Activated T-cell treated with anti-CD3 and anti-CD28 coated beads for 4 hours (primary cell): Measurements from ENCODE around the gene GALNT17.

Experiments
- DNase-seq: peaks from one replicate; pipeline ENCODE4 v3.0.0-alpha.2; 2020

Gene GALNT17

DNA sequence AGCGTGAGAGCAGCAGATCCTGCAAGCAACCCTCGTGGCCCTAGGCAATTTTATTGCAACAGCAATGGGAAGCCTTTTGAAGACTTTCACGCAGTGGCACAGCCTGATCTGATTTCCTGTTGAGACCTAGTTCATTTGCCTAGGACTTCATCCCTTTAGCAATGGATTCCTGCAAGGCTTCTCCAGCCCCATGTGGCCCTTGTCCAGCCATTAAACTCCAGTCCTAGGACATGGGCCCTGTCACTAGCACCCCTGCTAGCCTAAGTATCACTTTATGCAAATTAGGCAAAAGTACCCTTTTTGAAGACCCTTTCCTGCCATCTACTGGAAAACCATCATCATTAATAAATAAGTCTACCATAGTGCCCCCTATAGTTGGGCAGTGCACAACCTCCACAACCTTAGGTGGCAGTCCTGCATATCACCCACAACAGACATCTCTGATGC is 379.4 kb downstream of the GALNT17 start:
- no peak for DNase-seq

DNA sequence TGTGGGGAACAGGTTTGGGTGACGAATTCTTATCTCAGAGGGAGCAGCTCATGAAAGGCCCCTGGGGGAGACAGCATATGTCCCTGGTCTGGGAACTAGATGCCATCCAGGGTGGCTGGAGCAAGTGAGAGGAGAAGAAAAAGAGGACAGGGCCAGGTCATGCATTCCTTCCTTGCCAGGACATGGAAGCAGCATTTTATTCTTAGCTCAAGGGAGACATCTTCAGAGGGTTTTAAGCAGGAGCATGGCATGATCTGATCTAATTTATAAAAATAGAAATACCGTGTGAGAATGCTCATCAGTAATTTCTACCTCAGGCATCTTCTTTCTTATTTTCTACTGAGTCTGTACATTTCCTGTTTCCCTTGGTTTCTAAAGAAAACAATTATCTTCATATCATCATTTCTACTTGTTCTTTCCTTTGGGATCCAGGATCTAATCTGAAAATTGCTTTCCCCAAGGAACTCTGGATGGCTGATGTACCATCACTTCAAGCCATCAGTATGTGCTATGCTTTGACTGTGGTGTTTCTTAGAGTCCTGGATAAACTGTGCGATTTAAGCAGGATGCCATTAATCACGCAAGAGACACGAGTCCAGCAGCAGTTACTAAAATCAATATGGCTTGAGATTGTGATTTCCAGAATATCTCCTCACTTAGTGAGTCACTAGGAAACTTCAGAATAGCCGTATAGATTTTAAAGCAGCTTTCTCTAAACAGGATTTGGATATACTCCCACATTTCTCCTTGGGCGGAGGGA is 386.2 kb downstream of the GALNT17 start:
- no peak for DNase-seq

DNA sequence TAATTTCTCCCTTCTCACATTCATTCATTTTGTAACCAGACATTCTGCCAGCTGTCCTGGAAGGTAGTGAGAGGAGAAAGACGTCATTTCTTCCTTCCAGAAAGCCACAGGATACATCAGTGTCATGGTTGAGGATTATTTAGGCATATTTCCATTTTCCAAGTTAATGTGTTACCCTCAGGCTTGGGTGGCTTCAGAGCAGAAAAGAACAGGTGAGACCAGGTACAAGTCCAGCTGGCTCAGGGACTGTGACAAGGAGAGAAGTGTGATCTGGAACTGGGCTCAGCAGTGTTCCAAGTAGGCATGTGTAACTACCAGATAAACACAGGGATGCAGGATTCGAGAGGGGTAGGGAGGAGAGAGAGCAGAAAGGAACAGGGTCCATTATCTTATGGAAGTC is 386.9 kb downstream of the GALNT17 start:
- DNase-seq = no peak

GRCh38 chr7:71521506-71521905 is 389.6 kb downstream of the GALNT17 start:
- DNase-seq = no peak

DNA sequence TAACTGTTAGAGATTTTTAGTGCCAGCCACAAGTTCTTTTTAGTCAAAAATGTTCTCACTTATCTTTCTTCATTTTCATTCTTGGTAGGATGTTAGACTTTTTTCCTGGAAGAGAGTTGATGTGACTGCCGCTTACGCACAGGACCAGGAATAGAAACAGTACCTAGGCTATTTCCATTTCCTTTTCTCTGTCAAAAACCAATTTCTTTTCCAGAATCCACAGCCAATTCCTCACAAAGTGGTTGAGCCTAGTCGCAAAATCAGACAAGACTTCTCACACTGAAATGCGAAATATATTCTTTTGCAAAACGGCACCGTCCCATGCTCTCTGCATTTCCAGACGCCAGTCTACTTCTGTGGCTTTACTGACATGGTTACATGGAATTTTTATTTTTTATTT is 394.2 kb downstream of the GALNT17 start:
- DNase-seq = no peak

GRCh38 chr7:71527213-71527612 is 395.3 kb downstream of the GALNT17 start:
- no peak for DNase-seq

DNA sequence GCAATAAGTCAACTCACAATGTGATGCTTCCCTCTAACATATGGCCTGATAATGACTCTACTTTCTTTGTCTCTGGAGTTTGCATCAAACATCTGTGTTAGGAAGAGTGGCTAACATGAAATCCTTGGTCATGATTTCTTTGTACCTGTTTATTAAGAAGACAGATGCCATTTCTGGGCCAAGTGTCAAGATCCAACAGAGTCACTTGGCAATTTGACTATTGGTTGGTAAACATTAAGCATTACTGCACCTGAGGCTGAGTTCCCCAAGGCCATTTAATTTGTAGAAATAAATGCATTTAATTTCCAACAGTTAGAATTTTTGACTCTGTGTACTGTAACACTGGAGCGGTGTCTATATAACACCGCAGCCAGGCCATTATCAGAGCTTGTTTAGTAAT is 403.7 kb downstream of the GALNT17 start:
- no peak for DNase-seq

GRCh38 chr7:71538210-71538609 is 406.3 kb downstream of the GALNT17 start:
- no peak for DNase-seq

DNA sequence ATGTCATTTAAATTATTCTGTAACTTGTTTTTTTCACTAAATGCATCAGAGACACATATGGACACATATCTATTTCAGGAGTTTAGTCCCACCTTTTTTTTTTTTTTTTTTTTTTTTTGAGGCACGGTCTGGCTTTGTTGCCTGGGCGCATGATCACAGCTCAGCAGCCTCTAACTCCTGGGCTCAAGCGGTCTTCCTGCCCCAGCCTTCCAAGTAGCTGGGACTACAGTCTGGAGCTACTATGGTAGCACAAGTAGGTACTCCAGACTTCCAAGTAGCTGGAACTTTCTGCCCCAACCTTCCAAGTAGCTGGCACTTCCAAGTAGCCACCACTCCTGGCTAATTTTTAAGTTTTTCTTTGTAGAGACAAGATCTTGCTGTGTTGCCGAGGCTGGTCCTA is 407.7 kb downstream of the GALNT17 start:
- no peak for DNase-seq

DNA sequence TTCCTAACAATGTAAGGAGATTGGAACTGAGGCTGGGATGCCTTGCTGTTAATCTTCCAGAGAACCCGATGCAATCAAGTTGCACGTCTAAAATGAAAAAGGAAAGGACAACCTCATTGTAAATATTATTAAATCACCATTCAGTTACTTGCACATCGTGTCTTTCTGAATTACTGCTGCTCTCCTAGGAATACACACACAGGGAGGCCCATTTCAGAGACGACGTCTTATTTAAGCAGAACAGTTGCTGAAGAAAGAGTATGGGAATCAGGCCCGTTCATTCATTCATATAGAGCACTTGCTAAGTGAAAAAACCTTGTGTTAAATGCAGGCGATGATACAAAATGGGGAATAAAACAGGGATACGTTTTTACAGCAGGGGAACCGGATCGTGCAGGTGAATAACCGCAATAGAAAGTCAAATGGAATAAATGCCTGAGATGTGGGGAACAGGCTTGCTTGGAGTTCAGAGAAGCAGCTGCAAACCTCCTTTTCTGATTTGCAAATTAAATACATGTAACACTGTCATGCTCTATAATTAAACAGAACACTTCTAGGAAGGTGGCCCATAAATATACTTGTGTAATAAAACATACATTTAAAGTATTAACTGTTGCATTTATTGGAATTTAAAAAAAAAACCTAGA is 409.9 kb downstream of the GALNT17 start:
- DNase-seq = no peak

DNA sequence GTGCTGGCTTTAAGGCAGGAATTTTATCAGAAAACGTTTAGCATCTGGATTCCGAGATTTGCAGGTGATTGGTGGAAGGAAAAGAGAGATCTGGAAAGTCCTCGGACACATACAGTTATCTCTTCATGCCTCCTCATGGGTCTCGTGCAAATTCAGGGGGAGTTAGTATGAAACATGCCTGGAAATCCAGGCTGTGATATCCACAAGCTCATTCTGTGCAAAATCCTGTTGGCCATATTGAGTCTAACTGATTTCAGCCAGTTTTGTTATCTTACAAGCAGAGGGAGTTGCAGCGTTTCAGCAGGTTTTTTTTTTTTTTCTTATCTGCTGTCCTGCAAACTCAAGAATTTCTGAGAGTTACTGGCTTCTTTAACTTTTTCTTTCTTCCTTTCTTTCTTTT is 411.5 kb downstream of the GALNT17 start:
- DNase-seq = no peak

DNA sequence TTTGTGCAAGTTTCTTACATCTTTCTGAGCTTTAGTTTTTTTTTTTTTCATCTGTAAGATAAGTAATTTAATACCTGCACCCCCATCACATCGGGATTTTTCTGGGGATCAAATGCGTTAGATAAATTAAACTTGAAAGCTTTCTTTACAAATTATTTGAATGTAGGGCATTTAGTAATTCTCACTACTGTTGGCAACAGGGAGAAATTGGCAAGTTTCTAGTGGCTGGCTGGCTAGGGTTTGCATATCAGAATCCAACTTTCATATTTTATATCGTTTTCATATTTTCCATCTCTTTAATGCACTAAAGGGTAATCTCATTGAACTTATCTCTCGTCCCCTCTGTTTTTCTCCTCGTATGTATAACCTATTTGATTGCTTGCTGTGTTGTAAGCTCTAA is 412.9 kb downstream of the GALNT17 start:
- no peak for DNase-seq

- no peak for DNase-seq
These were observed 415.5 kb downstream of the GALNT17 start for GRCh38 chr7:71547426-71547825.

DNA sequence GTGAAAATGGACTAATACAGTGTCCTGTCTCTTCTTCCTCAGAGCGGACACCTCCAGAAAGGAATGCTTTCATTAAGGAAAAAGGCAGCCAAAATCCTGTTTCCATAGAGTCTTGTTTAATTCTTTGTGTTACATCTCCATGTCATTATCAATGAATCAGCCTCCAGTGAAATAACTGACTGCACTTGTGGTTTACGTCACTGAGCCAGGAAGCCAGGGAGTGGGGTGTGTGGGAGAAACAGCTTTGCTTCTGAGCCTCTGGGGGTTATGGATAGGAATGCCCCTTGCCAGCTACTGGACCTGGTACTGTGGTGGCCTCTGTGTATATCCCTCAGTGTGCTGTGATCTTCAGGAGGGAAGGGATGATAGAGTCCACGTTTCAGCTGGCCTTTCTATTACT is 416.8 kb downstream of the GALNT17 start:
- DNase-seq = no peak

GRCh38 chr7:71553306-71553705 is 421.4 kb downstream of the GALNT17 start:
- DNase-seq = no peak

- DNase-seq = no peak
These were observed 423.8 kb downstream of the GALNT17 start for GRCh38 chr7:71555758-71556157.

DNA sequence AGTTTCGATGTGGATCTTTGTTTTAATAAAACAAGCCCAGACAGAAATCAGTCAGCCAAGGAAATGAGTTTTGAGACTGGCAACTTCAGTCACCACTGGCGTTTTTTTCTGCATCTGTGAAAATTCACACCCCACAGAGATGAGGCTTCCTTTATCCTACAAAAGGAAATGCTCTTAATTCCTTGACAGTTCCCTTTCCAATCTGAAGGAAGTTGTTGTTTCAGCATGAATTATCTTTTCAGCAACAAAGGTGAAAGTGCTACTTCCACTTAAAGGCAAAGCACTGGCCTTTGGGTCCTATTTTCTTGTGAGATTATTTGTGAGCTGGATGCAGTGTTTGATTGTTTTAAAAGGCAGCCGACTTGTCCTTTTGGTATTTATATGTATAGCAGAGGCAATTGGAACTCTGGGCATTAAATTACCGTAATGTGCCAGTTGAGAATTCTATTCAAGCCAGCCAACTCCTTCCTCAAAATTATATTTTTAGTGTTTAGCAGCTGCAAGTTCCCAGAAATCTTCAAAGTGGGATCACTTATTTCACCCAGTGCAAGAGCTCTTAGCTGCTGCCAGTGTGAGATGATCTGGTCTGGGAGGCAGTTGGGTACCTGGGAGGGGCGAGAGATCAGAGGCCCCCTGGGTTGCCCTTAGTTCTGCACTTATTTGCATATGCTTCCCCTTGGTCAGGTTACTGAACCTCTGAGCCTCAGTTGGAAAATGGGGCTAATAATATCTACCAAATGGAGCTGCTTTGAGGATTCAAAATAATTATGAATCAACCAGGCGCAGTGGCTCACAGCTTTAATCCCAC is 427.1 kb downstream of the GALNT17 start:
- no peak for DNase-seq

- no peak for DNase-seq
These were observed 428.5 kb downstream of the GALNT17 start for GRCh38 chr7:71560354-71560995.

GRCh38 chr7:71563276-71563675 is 431.3 kb downstream of the GALNT17 start:
- DNase-seq = no peak

- DNase-seq = no peak
These were observed 434.4 kb downstream of the GALNT17 start for GRCh38 chr7:71566376-71566775.

DNA sequence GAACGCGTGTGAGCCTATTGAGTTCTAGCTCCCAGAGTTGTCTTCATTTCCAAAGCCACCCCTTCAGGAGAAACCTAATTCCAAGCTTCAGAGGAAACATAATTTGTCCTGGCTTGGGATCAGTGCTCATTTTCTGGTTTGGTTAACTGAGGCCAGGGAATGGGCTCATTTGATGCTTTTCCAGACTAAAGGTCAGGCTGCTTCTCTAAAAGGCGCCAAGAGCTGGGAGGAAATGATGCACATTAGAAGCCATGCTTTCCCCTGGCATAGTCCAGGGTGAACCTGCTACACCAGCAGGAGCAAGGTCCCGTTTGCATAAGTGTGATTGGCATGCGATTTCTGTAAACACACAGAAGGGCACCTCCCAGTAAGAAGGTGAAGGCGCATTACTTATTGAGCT is 435.0 kb downstream of the GALNT17 start:
- DNase-seq = no peak

DNA sequence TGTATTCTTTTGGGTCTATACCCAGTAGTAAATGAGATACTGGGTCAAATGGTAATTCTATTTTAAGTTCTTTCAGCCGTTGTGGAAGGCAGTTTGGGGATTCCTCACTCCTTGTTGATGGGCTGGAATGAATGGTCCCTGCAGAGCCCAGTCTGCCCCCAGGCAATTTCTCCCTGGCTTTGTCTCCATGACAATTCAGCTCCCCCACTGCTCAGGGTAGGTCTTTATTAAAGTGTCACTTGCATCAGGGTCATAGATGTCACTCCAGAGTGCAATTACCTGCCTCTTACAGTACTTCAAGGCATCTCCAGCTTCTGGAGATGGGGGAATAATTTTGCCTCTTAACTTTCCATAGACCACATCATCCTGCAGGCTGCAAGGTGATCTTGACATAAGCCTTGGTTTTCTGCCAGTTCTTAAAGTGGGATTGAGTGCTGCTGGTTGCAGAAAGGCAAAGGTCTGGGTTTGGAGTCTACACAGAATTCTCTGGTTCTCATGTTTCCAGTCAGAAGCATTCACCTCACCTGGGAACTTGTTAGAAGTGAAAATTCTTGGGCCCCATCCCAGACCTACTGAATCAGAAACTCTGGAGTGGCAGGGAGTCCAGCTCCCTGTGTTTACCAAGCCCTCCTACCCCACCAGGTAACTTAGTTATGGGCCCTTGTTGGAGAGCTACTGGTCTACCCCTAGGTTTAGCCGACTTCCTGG is 442.4 kb downstream of the GALNT17 start:
- no peak for DNase-seq

GRCh38 chr7:71580027-71580426 is 448.1 kb downstream of the GALNT17 start:
- no peak for DNase-seq
